Embryonic facial prominence (tissue), 1 donor: ENCODE measurements around the gene LOX.

Experiments used
- DNase-seq: peaks from one replicate; pipeline ENCODE4 v3.0.0-alpha.2; 2016; ENCODE audit errors: extremely low spot score

Gene LOX

DNA sequence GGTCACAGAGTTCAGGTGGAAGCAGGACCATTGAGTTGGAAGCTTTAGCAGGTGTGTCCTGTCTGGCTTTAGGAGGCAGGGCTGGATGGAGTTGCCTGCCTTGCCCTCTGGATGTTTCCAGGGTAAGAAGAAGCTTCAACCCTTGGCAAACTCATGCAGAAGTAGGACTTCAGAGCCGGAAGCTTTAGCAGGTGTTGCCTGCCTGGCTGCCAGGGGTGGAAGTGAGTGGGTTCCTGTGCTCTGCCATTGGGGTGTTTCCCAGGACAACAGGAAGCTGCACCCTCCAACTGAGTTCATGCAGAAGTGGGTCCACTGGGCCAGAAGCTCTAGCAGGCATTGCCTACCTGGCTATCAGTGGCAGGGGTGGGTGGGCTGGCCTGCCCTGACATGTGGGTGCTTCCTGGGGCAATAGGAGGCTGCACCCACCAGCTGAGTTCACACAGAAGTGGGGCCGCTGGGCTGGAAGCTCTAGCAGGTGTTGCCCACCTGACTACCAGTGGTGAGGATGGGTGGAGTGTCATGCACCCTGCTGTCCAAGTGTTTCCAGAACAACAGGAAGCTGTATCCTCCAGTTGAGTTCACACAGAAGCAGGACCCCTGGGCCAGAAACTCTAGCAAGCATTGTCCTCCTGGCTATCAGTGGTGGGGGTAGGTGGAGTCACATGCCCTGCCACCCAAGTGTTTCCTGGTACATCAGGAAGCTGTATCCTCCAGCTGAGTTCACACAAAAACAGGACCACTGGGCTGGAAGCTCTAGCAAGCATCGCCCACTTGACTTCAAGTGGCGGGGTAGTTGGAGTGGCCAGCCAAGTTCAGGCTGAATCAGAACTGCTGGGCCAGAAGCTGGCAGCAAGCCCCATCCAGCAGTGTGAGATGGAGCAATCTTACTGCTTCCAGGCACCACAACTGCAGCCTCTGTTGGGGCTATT is 24.6 kb downstream of the LOX start:
- DNase-seq: no peak

GRCh38 chr5:122051569-122051968 is 26.5 kb downstream of the LOX start:
- no peak for DNase-seq

GRCh38 chr5:122050959-122051358 is 27.1 kb downstream of the LOX start:
- DNase-seq: no peak

DNA sequence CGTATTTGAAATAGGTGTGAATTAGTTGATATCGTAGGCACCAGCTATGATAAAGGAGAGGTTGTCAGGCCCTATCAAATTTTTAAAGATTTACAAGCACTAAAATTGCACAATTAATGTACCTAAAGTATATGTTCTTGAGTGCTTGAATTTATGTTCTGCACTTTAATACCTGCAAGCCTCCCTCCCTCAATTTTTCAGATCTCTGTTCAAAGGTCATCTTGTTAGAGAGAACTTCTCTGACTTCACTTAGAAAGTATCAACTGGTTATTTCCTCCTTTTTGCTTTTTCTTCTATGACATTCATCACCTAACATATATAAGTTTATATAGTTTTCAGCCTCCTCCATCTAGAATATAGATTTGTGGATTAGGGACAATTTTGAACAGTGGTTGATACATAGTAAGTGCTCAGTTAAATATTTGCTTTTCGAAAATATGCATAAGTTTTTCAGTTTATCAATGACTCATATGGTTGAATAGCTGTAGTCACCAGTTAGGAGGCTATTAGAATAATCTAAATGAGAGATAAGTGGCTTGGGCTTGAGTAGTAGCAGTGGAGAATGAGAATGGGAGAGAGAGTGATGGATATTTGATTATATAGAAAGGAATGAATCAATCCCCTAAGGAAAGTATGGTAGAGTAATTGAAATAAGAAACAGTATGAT is 37.3 kb downstream of the LOX start:
- DNase-seq: no peak

DNA sequence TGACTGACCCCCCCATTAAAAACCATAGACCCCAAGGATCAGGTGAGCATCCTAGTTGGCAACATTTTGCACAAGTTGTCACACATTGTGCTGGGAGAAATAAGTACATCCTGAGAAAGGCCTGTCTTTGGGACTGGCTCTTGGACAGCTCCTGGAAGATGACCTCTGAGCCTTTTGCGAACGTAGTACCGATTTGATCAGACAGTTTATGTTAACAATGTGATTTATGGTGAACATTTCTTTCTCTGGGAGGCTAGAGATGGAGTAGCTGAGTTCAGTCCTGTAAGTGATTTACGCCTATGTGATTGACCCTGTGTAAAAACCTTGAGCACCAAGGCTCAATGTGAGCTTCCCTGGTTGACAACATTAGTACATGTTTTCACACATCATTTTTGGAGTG is 41.7 kb downstream of the LOX start:
- DNase-seq: no peak

GRCh38 chr5:122035913-122036312 is 42.1 kb downstream of the LOX start:
- no peak for DNase-seq

DNA sequence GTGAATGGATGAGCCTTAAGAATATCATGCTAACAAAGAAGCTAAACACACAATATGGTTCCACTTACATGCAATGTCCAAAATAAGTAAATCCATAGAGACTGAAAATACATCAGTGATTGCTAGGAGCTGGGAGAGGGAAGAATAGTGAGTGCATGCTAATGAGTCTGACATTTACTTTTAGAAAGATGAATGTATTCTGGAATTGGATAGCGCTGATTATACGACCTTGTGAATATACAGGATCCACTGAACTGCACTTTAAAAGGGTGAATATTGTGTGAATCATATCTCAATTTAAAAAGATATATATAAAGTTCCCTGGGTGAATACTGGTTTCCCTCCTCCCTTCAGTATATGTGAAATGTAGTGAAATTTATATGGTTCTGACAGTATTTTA is 46.2 kb downstream of the LOX start:
- no peak for DNase-seq

GRCh38 chr5:122030251-122030650 is 47.8 kb downstream of the LOX start:
- no peak for DNase-seq

GRCh38 chr5:122029818-122030217 is 48.2 kb downstream of the LOX start:
- DNase-seq: no peak

GRCh38 chr5:122022966-122023365 is 55.1 kb downstream of the LOX start:
- no peak for DNase-seq

GRCh38 chr5:122019919-122020590 is 58.0 kb downstream of the LOX start:
- no peak for DNase-seq

DNA sequence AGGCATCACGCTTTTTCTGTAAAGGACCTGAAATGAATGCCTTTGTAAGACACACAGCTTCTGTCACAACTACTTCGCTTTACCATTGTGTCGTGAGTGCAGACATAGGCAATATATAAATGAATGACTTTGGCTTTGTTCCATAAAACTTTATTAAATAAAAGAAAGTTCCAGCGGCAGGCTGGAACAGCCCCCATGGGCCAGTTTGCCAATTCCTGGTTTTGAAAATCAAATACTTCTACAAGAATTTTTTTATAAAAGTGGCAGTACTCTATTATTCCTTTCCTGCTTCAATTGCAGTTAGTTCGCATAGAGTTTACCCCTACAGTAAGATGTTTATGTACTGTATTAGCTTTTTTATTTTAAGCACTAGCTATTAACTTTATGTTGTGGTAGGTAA is 62.6 kb downstream of the LOX start:
- no peak for DNase-seq

DNA sequence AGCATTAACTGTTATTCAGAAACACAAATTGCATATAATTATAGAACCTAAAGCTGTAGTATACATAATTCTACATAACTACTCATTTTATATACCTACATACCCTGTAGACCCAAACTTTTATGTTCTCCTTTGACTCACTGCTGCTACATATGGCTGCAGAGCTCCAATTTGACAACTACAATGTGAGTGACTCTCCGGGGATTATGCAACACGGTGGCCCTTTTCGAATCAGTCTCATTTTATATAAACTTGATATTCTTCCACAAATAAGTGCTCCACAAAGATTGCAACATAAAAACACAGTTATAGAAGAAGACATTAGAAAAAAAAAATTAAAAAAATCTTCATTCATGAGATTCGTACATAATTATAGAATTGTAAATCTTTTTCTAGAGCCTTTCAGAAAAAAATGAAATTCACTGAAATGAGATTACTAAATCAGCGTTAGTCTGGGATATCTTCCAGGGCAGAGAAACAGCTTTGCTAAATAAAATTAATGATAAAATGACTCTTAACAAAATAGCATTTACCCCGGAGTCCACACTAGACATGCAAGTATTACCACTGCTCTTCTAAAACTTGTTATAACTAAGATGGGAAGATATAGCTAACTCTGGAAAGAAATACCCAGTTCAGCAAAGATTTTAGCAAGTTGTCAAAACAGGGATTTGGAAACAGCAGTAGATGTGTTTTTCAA is 63.7 kb downstream of the LOX start:
- DNase-seq: no peak
